SU-DHL-6 (cell line): ENCODE data around the gene SLC13A2.

Experiments
- H2AFZ ChIP-seq: fragments of 200-600 bp; sonication (generic); 2 replicates; pipeline ENCODE4 v1.6.1; 2014; ENCODE audit warnings: low read depth, mild to moderate bottlenecking, moderate library complexity, mixed read lengths, antibody characterized with exemption, low read length; ENCODE audit not compliant: severe bottlenecking
- H3F3A ChIP-seq: fragments of 200-600 bp; shearing (Covaris generic); 2 replicates; pipeline ENCODE4 v1.6.0; 2016; ENCODE audit warnings: antibody characterized with exemption, mild to moderate bottlenecking; ENCODE audit not compliant: insufficient read depth
- H3K27ac ChIP-seq: fragments of 200-600 bp; sonication (generic); 2 replicates; pipeline ENCODE4 v1.5.1; 2016; ENCODE audit warnings: low read depth, mild to moderate bottlenecking, low read length, moderate library complexity, mixed read lengths
- H3K27me3 ChIP-seq: fragments of 200-600 bp; sonication (generic), shearing (Covaris generic); 2 replicates; pipeline ENCODE4 v1.6.0; 2014; ENCODE audit warnings: mild to moderate bottlenecking, low read length
- H3K36me3 ChIP-seq: fragments of 200-600 bp; sonication (generic); 2 replicates; pipeline ENCODE4 v1.6.1; 2014; ENCODE audit warnings: mild to moderate bottlenecking, low read length, mixed read lengths
- H3K4me2 ChIP-seq: fragments of 300-600, 200-600 bp; shearing (Covaris generic), sonication (generic); 2 replicates; pipeline ENCODE4 v1.6.0; 2014; ENCODE audit warnings: low read length, low read depth, mild to moderate bottlenecking; ENCODE audit not compliant: poor library complexity, severe bottlenecking
- H3K4me3 ChIP-seq: fragments of 200-600 bp; sonication (generic); 2 replicates; pipeline ENCODE4 v1.5.1; 2014; ENCODE audit warnings: antibody characterized with exemption, low read length, mild to moderate bottlenecking, mixed read lengths; ENCODE audit not compliant: insufficient read depth, poor library complexity, severe bottlenecking
- H3K79me2 ChIP-seq: fragments of 200-600 bp; sonication (generic); 2 replicates; pipeline ENCODE4 v1.6.1; 2014; ENCODE audit warnings: mild to moderate bottlenecking, low read length, moderate library complexity; ENCODE audit not compliant: insufficient read depth
- H3K9ac ChIP-seq: fragments of 200-600 bp; sonication (generic); 2 replicates; pipeline ENCODE4 v1.7.0; 2014; ENCODE audit warnings: mild to moderate bottlenecking, low read length
- H3K9me2 ChIP-seq: fragments of 200-600 bp; sonication (generic); replicated peaks from 2 replicates; pipeline ENCODE4 v1.6.1; 2014; ENCODE audit warnings: low read length; ENCODE audit not compliant: insufficient read depth
- H3K9me3 ChIP-seq: fragments of 200-600 bp; sonication (generic); 2 replicates; pipeline ENCODE4 v1.6.1; 2014; ENCODE audit warnings: low read length, mixed read lengths; ENCODE audit not compliant: insufficient read depth
- H4K20me1 ChIP-seq: fragments of 200-600 bp; sonication (generic); 2 replicates; pipeline ENCODE4 v1.6.1; 2014; ENCODE audit warnings: low read depth, mild to moderate bottlenecking, antibody characterized with exemption, low read length, moderate library complexity, mixed read lengths
- CTCF ChIP-seq: fragments of 200-600 bp; sonication (generic); IDR thresholded peaks from one replicate; pipeline ENCODE4 v1.5.1; 2017; ENCODE audit warnings: antibody characterized with exemption, mild to moderate bottlenecking, low read length, moderate library complexity; ENCODE audit not compliant: insufficient read depth, poor library complexity, severe bottlenecking
- EZH2phosphoT487 ChIP-seq: fragments of 200-600 bp; sonication (generic), shearing (Covaris generic); conservative IDR thresholded peaks from 2 replicates; pipeline ENCODE4 v1.6.1; 2018; ENCODE audit warnings: mild to moderate bottlenecking, antibody characterized with exemption, low read length, moderate library complexity, mixed read lengths

Gene SLC13A2

GRCh38 chr17:28497931-28498330 lies 24.5 kb downstream of the SLC13A2 start:
- Histone ChIP-seq H2AFZ (no peak overlapping the region), H4K20me1 (no peaks in the 10 kb centered on the region), H3K27ac (no peak overlapping the region), H3K36me3 (no peaks in the 10 kb centered on the region), H3K79me2 (no peaks in the 10 kb centered on the region), H3K9me2 (no peaks in the 10 kb centered on the region), H3K9me3 (no peaks in the 10 kb centered on the region), H3K9ac (no peak overlapping the region), H3K4me3 (no peak overlapping the region), H3K27me3 (no peaks in the 10 kb centered on the region), H3K4me2 (no peak overlapping the region), H3F3A (no peaks in the 10 kb centered on the region)
- TF ChIP-seq EZH2phosphoT487: no peak
- TF ChIP-seq CTCF: no peak

- Histone ChIP-seq H2AFZ (no peak overlapping the region), H3K9me2 (no peaks in the 10 kb centered on the region), H3K9me3 (no peaks in the 10 kb centered on the region), H3F3A (no peaks in the 10 kb centered on the region), H3K36me3 (no peaks in the 10 kb centered on the region), H3K79me2 (no peaks in the 10 kb centered on the region), H3K4me2 (no peak overlapping the region), H3K4me3 (no peak overlapping the region), H4K20me1 (no peaks in the 10 kb centered on the region), H3K27me3 (no peaks in the 10 kb centered on the region), H3K9ac (no peak overlapping the region), H3K27ac (no peak overlapping the region)
- TF ChIP-seq EZH2phosphoT487 (no peak), CTCF (no peak)
Observed at GRCh38 chr17:28498652-28499363, 25.4 kb downstream of the SLC13A2 start.

- TF ChIP-seq CTCF (no peak), EZH2phosphoT487 (no peak)
- no peaks in the 10 kb centered on the region for H3F3A ChIP-seq
- no peak overlapping the region for H3K4me3 ChIP-seq
- no peaks in the 10 kb centered on the region for H3K36me3 ChIP-seq
- no peak overlapping the region for H2AFZ ChIP-seq
- no peaks in the 10 kb centered on the region for H3K9me3 ChIP-seq
- H3K27me3 ChIP-seq: no peaks in the 10 kb centered on the region
- no peak overlapping the region for H3K9ac ChIP-seq
- no peaks in the 10 kb centered on the region for H3K9me2 ChIP-seq
- H3K27ac ChIP-seq: no peak overlapping the region
- H3K4me2 ChIP-seq: no peak overlapping the region
- no peaks in the 10 kb centered on the region for H4K20me1 ChIP-seq
- no peaks in the 10 kb centered on the region for H3K79me2 ChIP-seq
Observed at GRCh38 chr17:28499364-28499664, 25.9 kb downstream of the SLC13A2 start.
